ENCODE results near the gene MED9. TPM values are rescaled to one million over a fixed set of nuclear protein-coding genes. Genes with fewer than 3 reads are reported as not detected.

The MED9 gene
- total and polyA plus RNA-seq, 10 of the 15 experiments (the other 5 are each of a cell fraction or from before 2014, with no cell fraction given): 1.5 to 22.4 (median 14.8) TPM

- no peaks in the 10 kb centered on the region for H3K4me1 ChIP-seq (ENCODE audit: control insufficient read depth, insufficient read depth, low read length)
- WGBS (ENCODE audit: insufficient coverage, insufficient replicate concordance, low lambda C conversion rate, missing lambda C conversion rate): 59% methylated on average over 15 of the region's 15 CpGs
- DNase-seq (ENCODE audit: low read depth, low spot score): no peak
- H2AFZ ChIP-seq (ENCODE audit: control insufficient read depth, low read depth, low read length): no peak overlapping the region
- intact Hi-C loops (cut with micrococcal nuclease; ENCODE audit: unreplicated experiment): no loop called here
- no peaks in the 10 kb centered on the region; the same call in 1 of the 2 replicates for H4K20me1 ChIP-seq (ENCODE audit: control insufficient read depth, insufficient read depth)
- in situ Hi-C loops (cut with MboI): no loop called here
- no peak overlapping the region for H3K9ac ChIP-seq (ENCODE audit: control insufficient read depth, insufficient read depth, low read length)
- no TSS peak for BruUV-seq (replicated peaks)
- SMC1A ChIA-PET (ENCODE audit: uncharacterized antibody, unreplicated experiment): no interaction called here
- no peak for FAIRE-seq
- H3K36me3 ChIP-seq (ENCODE audit: control insufficient read depth in 2 of 2, insufficient read depth in 2 of 2, low read length in 1 of 2): no peaks in the 10 kb centered on the region
- POLR2A ChIA-PET: no interaction called here
- no peak overlapping the region for H3K4me2 ChIP-seq (ENCODE audit: control insufficient read depth, insufficient read depth)
- H3K79me2 ChIP-seq (ENCODE audit: control insufficient read depth, insufficient read depth, low read length): no peaks in the 10 kb centered on the region
- ATAC-seq: no peak
- CTCF ChIA-PET: interaction anchor here (0.5 kb wide), 1 partner anchor 1258 kb away, joined by 3 read pairs; no protein-coding TSS in a partner anchor
- H3K9me3 ChIP-seq (replicated peaks; ENCODE audit: control insufficient read depth, insufficient read depth, low read length): no peaks in the 10 kb centered on the region
- RAD21 ChIA-PET (ENCODE audit: unreplicated experiment): no interaction called here
- H3K4me3 ChIP-seq: no peak overlapping the region
- no peak overlapping the region for H3K27ac ChIP-seq (ENCODE audit: control insufficient read depth, insufficient read depth)
- no peaks in the 10 kb centered on the region; a peak in 1 of 4 replicates for H3K27me3 ChIP-seq (replicated peaks in 1 of 2; ENCODE audit: control insufficient read depth in 2 of 2, insufficient read depth in 2 of 2, low read length in 1 of 2)
- TF ChIP-seq NR2C1 (IDR thresholded peaks at IDR 0.05): no peak
- TF ChIP-seq WRNIP1 (IDR thresholded peaks at IDR 0.05; ENCODE audit: borderline replicate concordance, low read depth, low read length): no peak
- TF ChIP-seq RB1 (IDR thresholded peaks at IDR 0.05; ENCODE audit: borderline replicate concordance): no peak
- no peak for TF ChIP-seq EP300 (IDR thresholded peaks at IDR 0.05; ENCODE audit: borderline replicate concordance in 1 of 2, control insufficient read depth in 1 of 2, low read depth in 2 of 2, low read length in 2 of 2)
- TF ChIP-seq ZBED1 (IDR thresholded peaks at IDR 0.05; ENCODE audit: borderline replicate concordance): no peak
- no peak for TF ChIP-seq SIX5 (IDR thresholded peaks at IDR 0.05; ENCODE audit: low read depth, low read length, severe bottlenecking)
- TF ChIP-seq HSF1 (IDR thresholded peaks at IDR 0.05; ENCODE audit: low read depth, low read length): no peak
- no peak for TF ChIP-seq NKRF (conservative IDR thresholded peaks at IDR 0.05)
- no peak for TF ChIP-seq MEF2B (IDR thresholded peaks at IDR 0.05; ENCODE audit: partially characterized antibody, poor library complexity, severe bottlenecking)
- no peak for TF ChIP-seq ZNF592 (IDR thresholded peaks at IDR 0.05)
- TF ChIP-seq CREB1 (IDR thresholded peaks at IDR 0.05; ENCODE audit: low read depth): no peak
- no peak for TF ChIP-seq JUND (IDR thresholded peaks at IDR 0.05; ENCODE audit: low read depth, low read length)
- no peak for TF ChIP-seq ATF3 (IDR thresholded peaks at IDR 0.05; ENCODE audit: borderline replicate concordance, extremely low read depth, low read depth, low read length)
- no peak for TF ChIP-seq CTCF (IDR thresholded peaks at IDR 0.05 in 2 of 3, conservative IDR thresholded peaks at IDR 0.05 in 1 of 3; ENCODE audit: control insufficient read depth in 2 of 3, extremely low read depth in 1 of 3, insufficient read depth in 1 of 3, low read depth in 3 of 3, low read length in 3 of 3)
These were observed 59.9 kb downstream of the MED9 start for GRCh38 chr17:17536702-17537101.
